IgD-negative memory B cell (primary cell): ENCODE results near the gene DNASE1L3. TPM values are rescaled to one million over a fixed set of nuclear protein-coding genes. Genes with fewer than 3 reads are reported as not detected.

ENCODE experiments used
- H3K27ac Mint-ChIP-seq, 3 donors: one replicate each; pipeline ENCODE4 v1.8.0; 2020 to 2022; ENCODE audit warnings: mild to moderate bottlenecking in 3 of 3, mixed read lengths in 3 of 3, moderate library complexity in 1 of 3
- H3K27me3 Mint-ChIP-seq: one replicate; pipeline ENCODE4 v1.8.0; 2021; ENCODE audit warnings: mixed read lengths
- H3K36me3 Mint-ChIP-seq: one replicate; pipeline ENCODE4 v1.8.0; 2020; ENCODE audit warnings: mild to moderate bottlenecking, mixed read lengths
- H3K4me1 Mint-ChIP-seq, 3 donors: one replicate each; pipeline ENCODE4 v1.8.0; 2020 to 2022; ENCODE audit warnings: mixed read lengths in 3 of 3, mild to moderate bottlenecking in 1 of 3
- H3K4me3 Mint-ChIP-seq, 4 donors: one replicate each; pipeline ENCODE4 v1.8.0; 2020 to 2022; ENCODE audit warnings: mild to moderate bottlenecking in 4 of 4, mixed read lengths in 4 of 4, moderate library complexity in 3 of 4
- H3K9me3 Mint-ChIP-seq, 3 donors: one replicate each; pipeline ENCODE4 v1.8.0; 2020 to 2021; ENCODE audit warnings: mixed read lengths in 3 of 3, mild to moderate bottlenecking in 1 of 3
- polyA plus RNA-seq: library from polyadenylated mRNA; unstranded; fragments of 300-500 nt; fragmentation: Illumina TruSeq; gene quantifications from one replicate; pipeline ENCODE4 v1.2.3, GENCODE V29; 2021

Gene DNASE1L3
- polyA plus RNA-seq, 1 donor from 2014 or later: 1.7 TPM

- no peak overlapping the region for H3K4me3 Mint-ChIP-seq
- H3K27ac Mint-ChIP-seq: no peak overlapping the region
- no peaks in the 10 kb centered on the region for H3K9me3 Mint-ChIP-seq
- H3K27me3 Mint-ChIP-seq: no peaks in the 10 kb centered on the region
- peaks cover 10 to 17% (median 14%) of the 10 kb centered on the region in 3 donors for H3K4me1 Mint-ChIP-seq
- H3K36me3 Mint-ChIP-seq: no peaks in the 10 kb centered on the region
Measured at GRCh38 chr3:58183891-58184290, 26.9 kb downstream of the DNASE1L3 start.

DNA sequence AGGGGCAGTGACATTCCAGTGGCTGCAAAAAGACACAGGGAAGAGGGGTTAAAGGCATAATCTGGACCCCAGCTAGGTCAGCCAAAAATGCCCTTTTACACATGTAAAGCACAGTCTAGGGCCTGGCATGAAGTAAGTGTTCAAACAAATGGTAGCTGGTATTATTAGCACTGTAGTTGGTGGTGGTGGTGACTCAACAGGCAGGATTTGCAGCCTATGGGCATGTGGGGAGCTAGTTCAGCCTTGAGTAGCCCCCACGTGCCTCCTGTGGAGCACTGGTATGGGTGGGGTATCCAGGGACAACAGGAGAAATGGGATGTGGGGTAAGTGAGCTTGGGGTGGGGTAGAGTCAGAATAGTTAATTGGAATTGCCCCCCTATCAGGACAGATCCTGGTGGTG is 27.6 kb downstream of the DNASE1L3 start:
- peak overlapping the region in 1 of 3 donors; percentile 53 for H3K27ac Mint-ChIP-seq
- no peaks in the 10 kb centered on the region for H3K9me3 Mint-ChIP-seq

DNA sequence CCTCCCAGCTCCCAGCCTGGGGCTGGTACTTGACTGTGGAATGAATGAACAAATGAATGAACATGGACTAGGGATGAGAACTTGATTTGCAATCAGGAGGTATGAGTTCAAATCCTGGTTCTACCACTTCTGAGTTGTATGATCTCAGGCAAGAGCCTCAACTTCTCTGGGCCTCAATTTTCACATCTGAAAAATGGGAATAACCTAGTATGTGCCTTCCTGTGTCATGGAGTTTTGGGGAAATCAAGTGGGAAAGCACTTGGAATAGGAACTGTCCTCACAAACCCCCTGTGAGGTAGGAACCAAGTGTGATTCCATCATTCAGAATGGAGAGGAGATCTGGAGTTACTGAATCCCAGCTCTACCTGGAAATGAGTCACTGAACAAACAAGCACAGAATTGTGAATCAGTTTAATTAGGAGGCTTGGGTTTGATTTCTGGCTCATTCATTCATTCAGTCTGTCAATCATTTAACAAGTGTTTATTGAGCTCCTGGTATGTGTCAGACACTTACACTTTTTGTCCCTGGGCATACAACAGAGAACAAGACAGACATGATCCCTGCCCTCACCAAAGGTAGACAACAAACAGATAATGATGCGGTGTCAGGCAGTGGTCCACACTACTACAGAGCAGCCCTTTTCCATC is 29.7 kb downstream of the DNASE1L3 start:
- no peaks in the 10 kb centered on the region for H3K36me3 Mint-ChIP-seq
- peak overlapping the region in 1 of 3 donors; percentile 57 for H3K27ac Mint-ChIP-seq
- H3K4me1 Mint-ChIP-seq: peaks cover 12 to 18% (median 17%) of the 10 kb centered on the region in 3 donors
- peaks cover 4% of the 10 kb centered on the region for H3K27me3 Mint-ChIP-seq
- no peak overlapping the region for H3K4me3 Mint-ChIP-seq
- H3K9me3 Mint-ChIP-seq: no peaks in the 10 kb centered on the region

More for the DNA sequence above, 27.6 kb downstream of the DNASE1L3 start:
- H3K4me1 Mint-ChIP-seq: peaks cover 17 to 19% (median 17%) of the 10 kb centered on the region in 3 donors
- no peak overlapping the region for H3K4me3 Mint-ChIP-seq
- H3K36me3 Mint-ChIP-seq: no peaks in the 10 kb centered on the region
- peaks cover 4% of the 10 kb centered on the region for H3K27me3 Mint-ChIP-seq

- Mint-ChIP-seq H3K27me3 (peaks cover 4% of the 10 kb centered on the region), H3K36me3 (no peaks in the 10 kb centered on the region), H3K4me1 (peaks cover 12 to 18% (median 17%) of the 10 kb centered on the region in 3 donors), H3K27ac (peak overlapping the region in 1 of 3 donors; percentile 14), H3K9me3 (no peaks in the 10 kb centered on the region), H3K4me3 (peak overlapping the region in 1 of 4 donors; percentile 9)
Measured at GRCh38 chr3:58180099-58180880, 30.5 kb downstream of the DNASE1L3 start.

DNA sequence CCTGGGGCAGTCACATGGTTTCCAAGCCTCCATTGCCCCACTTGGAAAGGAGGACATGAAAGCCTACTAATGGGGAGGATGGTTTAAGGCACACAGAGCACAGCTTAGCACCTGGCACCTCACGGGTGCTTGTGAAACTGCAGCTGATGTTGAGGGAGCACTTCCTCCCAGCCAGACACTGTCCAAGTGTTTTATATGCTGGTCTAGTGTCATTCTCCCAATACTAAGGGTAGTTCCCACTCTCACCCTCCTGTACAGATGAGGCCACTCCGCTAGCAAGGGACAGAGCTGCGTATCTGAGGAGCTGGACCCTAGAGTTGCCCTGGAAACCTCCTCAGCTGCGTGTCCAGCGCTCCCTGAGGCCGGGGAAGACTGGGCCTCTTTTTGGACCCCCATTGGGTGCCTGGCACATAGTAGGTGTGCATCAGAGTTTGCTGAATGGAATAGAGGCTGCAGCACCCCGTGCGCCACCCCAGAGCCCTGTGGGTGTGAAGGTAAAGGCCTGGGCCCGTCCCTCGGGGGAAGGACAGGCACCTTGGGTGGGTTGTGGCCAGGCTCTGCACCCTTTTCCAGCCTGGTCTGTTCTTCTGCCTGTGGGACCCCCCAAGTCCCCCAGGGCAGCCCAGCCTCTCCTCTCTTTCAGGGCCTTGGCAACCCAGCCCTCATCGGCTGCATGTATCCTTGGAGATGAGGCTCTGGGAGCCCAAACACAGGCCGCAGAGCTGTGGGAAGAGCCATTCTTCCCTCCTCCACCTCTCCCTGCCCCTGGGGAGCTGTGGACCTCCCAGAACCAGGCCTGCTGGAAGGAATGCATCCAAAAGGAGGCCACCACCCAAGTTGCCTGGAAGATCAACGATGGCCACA is 31.3 kb downstream of the DNASE1L3 start:
- Mint-ChIP-seq H3K27me3 (peaks cover 4% of the 10 kb centered on the region), H3K27ac (peak overlapping the region in 2 of 3 donors; percentile 14 to 80), H3K9me3 (no peaks in the 10 kb centered on the region), H3K4me3 (peak overlapping the region in 1 of 4 donors; percentile 34), H3K4me1 (peaks cover 12 to 18% (median 17%) of the 10 kb centered on the region in 3 donors), H3K36me3 (no peaks in the 10 kb centered on the region)

DNA sequence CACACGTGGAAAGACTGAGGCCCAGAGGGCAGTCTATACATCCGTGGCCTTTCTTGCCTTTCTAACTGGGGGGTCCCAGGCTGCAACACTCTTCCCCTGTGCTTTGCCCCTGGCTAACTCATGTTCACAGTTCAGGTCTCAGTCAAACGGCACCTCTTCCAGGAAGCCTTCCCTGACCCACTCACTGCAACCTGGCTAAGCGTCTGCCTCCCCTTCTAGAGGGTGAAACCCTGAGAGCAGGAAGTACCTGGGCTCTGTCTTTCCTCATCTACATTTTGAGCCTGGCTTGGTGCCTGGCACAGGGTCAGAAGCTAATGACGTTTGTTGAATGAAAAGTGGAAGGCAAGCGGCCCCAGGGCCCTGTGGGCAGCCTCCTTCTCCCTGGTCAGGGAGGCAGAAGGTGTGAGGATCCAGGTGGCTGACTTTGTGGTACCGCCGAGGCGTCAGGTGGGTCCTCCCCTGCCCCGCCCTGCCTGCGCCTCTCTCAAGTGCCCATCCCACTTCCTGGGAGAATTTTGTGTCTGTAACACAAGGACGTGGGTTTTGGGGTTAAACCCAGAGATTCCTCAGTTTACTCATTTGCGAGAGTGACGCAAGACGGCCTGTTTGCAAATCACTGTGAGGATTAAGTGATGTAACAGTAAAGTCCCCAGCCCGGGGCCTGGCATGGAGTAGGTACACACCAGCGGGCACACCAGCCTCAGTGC is 32.1 kb downstream of the DNASE1L3 start:
- peak overlapping the region in 1 of 3 donors; percentile 80 for H3K27ac Mint-ChIP-seq
- peaks cover 12 to 18% (median 17%) of the 10 kb centered on the region in 3 donors for H3K4me1 Mint-ChIP-seq

GRCh38 chr3:58177747-58178527 is 32.8 kb downstream of the DNASE1L3 start:
- Mint-ChIP-seq H3K27me3 (peaks cover 4% of the 10 kb centered on the region), H3K36me3 (no peaks in the 10 kb centered on the region), H3K27ac (no peak overlapping the region), H3K9me3 (no peaks in the 10 kb centered on the region), H3K4me1 (peaks cover 12 to 18% (median 17%) of the 10 kb centered on the region in 3 donors), H3K4me3 (peak overlapping the region; percentile 77 to 85 (median 80))

More for the DNA sequence above, 32.1 kb downstream of the DNASE1L3 start:
- Mint-ChIP-seq H3K4me3 (peak overlapping the region; percentile 77 to 85 (median 79)), H3K27me3 (peaks cover 4% of the 10 kb centered on the region), H3K36me3 (no peaks in the 10 kb centered on the region), H3K9me3 (no peaks in the 10 kb centered on the region)

GRCh38 chr3:58176827-58177489 is 33.8 kb downstream of the DNASE1L3 start:
- Mint-ChIP-seq H3K4me1 (peaks cover 12 to 18% (median 17%) of the 10 kb centered on the region in 3 donors), H3K27ac (no peak overlapping the region), H3K36me3 (no peaks in the 10 kb centered on the region), H3K9me3 (no peaks in the 10 kb centered on the region), H3K4me3 (peak overlapping the region in 3 of 4 donors; percentile 20 to 85 (median 81)), H3K27me3 (peaks cover 4% of the 10 kb centered on the region)

GRCh38 chr3:58176185-58176530 is 34.6 kb downstream of the DNASE1L3 start:
- H3K4me3 Mint-ChIP-seq: peak overlapping the region in 1 of 4 donors; percentile 20
- H3K36me3 Mint-ChIP-seq: no peaks in the 10 kb centered on the region
- H3K27ac Mint-ChIP-seq: peak overlapping the region in 1 of 3 donors; percentile 10
- peaks cover 6 to 11% (median 10%) of the 10 kb centered on the region in 3 donors for H3K4me1 Mint-ChIP-seq
- no peaks in the 10 kb centered on the region for H3K9me3 Mint-ChIP-seq
- H3K27me3 Mint-ChIP-seq: peaks cover 4% of the 10 kb centered on the region

GRCh38 chr3:58175437-58176184 is 35.2 kb downstream of the DNASE1L3 start:
- Mint-ChIP-seq H3K4me3 (no peak overlapping the region), H3K27ac (peak overlapping the region in 1 of 3 donors; percentile 10)

DNA sequence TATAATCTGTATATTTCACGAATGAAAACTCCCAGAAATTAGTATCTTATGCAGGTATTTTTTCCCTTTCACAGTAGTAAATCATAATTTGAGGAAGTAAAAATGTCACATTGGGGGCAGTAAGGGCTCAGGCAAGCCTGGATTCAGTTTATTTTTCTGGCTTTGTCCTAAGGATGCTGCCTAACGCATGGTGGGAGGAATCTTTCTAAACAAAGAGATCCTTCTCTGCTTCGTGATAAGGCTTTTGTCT is 35.7 kb downstream of the DNASE1L3 start:
- Mint-ChIP-seq H3K36me3 (no peaks in the 10 kb centered on the region), H3K4me3 (no peak overlapping the region), H3K27me3 (peaks cover 4% of the 10 kb centered on the region), H3K9me3 (no peaks in the 10 kb centered on the region), H3K27ac (no peak overlapping the region), H3K4me1 (peaks cover 0 to 10% (median 8%) of the 10 kb centered on the region in 3 donors)

More at GRCh38 chr3:58175437-58176184, 35.2 kb downstream of the DNASE1L3 start:
- no peaks in the 10 kb centered on the region for H3K9me3 Mint-ChIP-seq
- H3K4me1 Mint-ChIP-seq: peaks cover under 1 to 10% (median 9%) of the 10 kb centered on the region in 3 donors
- no peaks in the 10 kb centered on the region for H3K36me3 Mint-ChIP-seq
- H3K27me3 Mint-ChIP-seq: peaks cover 4% of the 10 kb centered on the region

DNA sequence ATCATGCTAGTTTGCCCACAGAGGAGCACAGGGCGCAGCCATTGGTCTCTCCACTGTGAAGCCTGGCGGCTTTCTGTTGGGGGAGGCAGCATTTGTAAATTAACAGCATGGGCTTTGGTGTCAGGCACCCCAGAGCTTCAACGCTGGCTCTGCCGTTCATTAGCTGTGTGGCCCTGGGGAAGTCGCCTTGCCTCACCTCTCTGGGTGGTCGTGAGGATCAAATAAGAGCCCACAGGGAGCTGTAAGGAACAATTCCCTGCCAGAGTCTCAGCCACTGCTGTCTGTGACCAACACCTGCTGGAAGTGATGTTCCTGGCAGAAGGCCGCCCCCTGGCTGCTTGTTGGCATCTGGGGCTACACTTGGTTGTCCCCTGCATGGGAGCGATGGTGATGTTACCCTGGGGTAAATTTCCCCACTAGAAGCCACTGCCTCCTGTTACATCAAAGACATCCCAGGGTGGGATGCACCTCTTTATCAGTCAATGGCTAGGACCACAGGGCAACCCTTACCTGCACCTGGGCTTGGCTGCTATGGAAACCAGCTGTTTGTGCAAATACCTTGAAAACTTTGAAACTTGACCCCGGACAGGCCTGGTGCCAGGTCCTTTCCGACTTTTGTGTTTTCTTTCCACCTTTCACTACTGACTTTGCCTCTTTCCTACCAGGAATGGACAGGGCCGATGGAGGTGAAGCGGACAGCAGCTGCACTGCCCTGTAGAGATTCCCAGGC is 36.9 kb downstream of the DNASE1L3 start:
- Mint-ChIP-seq H3K9me3 (no peaks in the 10 kb centered on the region), H3K4me3 (peak overlapping the region in 1 of 4 donors; percentile 47), H3K27ac (no peak overlapping the region), H3K27me3 (peaks cover 4% of the 10 kb centered on the region), H3K36me3 (peaks cover 2% of the 10 kb centered on the region), H3K4me1 (peaks cover 0 to 9% (median 8%) of the 10 kb centered on the region in 3 donors)
